Neutrophil (primary cell): ENCODE measurements around the gene SLC4A4.

Experiments used
- H3K27ac ChIP-seq: fragments of 200-600 bp; sonication (generic); 2 replicates; pipeline ENCODE4 v1.5.1; 2016; ENCODE audit warnings: mild to moderate bottlenecking, moderate library complexity
- H3K27me3 ChIP-seq: fragments of 200-600 bp; sonication (generic); 2 replicates; pipeline ENCODE4 v1.6.0; 2016; ENCODE audit warnings: mild to moderate bottlenecking
- H3K36me3 ChIP-seq: fragments of 200-600 bp; sonication (generic); 2 replicates; pipeline ENCODE4 v1.5.1; 2017
- H3K4me1 ChIP-seq, 2 experiments: fragments of 200-600 bp in 1 of 2; sonication (generic) in 1 of 2; 1 replicate in 1 of 2; 2 replicates in 1 of 2; pipeline versions ENCODE4 v1.5.1 to v1.6.1; 2013 to 2016; ENCODE audit warnings: low read depth in 1 of 2, low read length in 1 of 2, mild to moderate bottlenecking in 1 of 2, moderate library complexity in 1 of 2; ENCODE audit not compliant: control insufficient read depth in 1 of 2, insufficient read depth in 1 of 2
- H3K4me3 ChIP-seq, 2 experiments: fragments of 200-600 bp in 1 of 2; sonication (generic) in 1 of 2; 1 replicate in 1 of 2; 2 replicates in 1 of 2; pipeline ENCODE4 v1.5.1; 2013 to 2016; ENCODE audit warnings: low read depth in 1 of 2, low read length in 1 of 2, mild to moderate bottlenecking in 1 of 2, moderate library complexity in 1 of 2
- H3K9me3 ChIP-seq: fragments of 200-600 bp; sonication (generic); 2 replicates; pipeline ENCODE4 v1.5.1; 2016
- CTCF ChIP-seq: fragments of 200-600 bp; sonication (generic); IDR thresholded peaks from 2 replicates; pipeline ENCODE4 v1.5.1; 2016; ENCODE audit warnings: antibody characterized with exemption

The SLC4A4 gene

GRCh38 chr4:71294301-71294700 lies 44.5 kb upstream of the SLC4A4 start:
- Histone ChIP-seq H3K27me3 (peaks cover 4% of the 10 kb centered on the region), H3K9me3 (no peaks in the 10 kb centered on the region), H3K27ac (no peak overlapping the region), H3K4me3 (no peak overlapping the region), H3K4me1 (no peaks in the 10 kb centered on the region), H3K36me3 (no peaks in the 10 kb centered on the region)
- no peak for TF ChIP-seq CTCF

- no peak for TF ChIP-seq CTCF
- H3K4me3 ChIP-seq, result no peak overlapping the region
- no peaks in the 10 kb centered on the region for H3K4me1 ChIP-seq
- H3K27ac ChIP-seq, result no peak overlapping the region
- H3K9me3 ChIP-seq, result no peaks in the 10 kb centered on the region
- H3K27me3 ChIP-seq, result no peaks in the 10 kb centered on the region
- H3K36me3 ChIP-seq, result no peaks in the 10 kb centered on the region
Observed at GRCh38 chr4:71296945-71297344, 41.9 kb upstream of the SLC4A4 start.

- no peak for TF ChIP-seq CTCF
- Histone ChIP-seq H3K4me3 (no peak overlapping the region), H3K9me3 (no peaks in the 10 kb centered on the region)
Observed at GRCh38 chr4:71300362-71300761, 38.5 kb upstream of the SLC4A4 start.

GRCh38 chr4:71300964-71301363 lies 37.9 kb upstream of the SLC4A4 start:
- Histone ChIP-seq H3K27ac (no peak overlapping the region), H3K36me3 (no peaks in the 10 kb centered on the region), H3K27me3 (no peaks in the 10 kb centered on the region), H3K4me1 (no peaks in the 10 kb centered on the region), H3K4me3 (no peak overlapping the region), H3K9me3 (no peaks in the 10 kb centered on the region)
- no peak for TF ChIP-seq CTCF

More at GRCh38 chr4:71300362-71300761, 38.5 kb upstream of the SLC4A4 start:
- Histone ChIP-seq H3K27me3 (no peaks in the 10 kb centered on the region), H3K27ac (no peak overlapping the region), H3K36me3 (no peaks in the 10 kb centered on the region), H3K4me1 (no peaks in the 10 kb centered on the region)

- Histone ChIP-seq H3K4me1 (no peaks in the 10 kb centered on the region), H3K36me3 (no peaks in the 10 kb centered on the region), H3K27ac (no peak overlapping the region), H3K4me3 (no peak overlapping the region), H3K9me3 (no peaks in the 10 kb centered on the region), H3K27me3 (no peaks in the 10 kb centered on the region)
- TF ChIP-seq CTCF, result no peak
Observed at GRCh38 chr4:71303287-71303686, 35.5 kb upstream of the SLC4A4 start.

GRCh38 chr4:71303850-71304249 lies 35.0 kb upstream of the SLC4A4 start:
- H3K9me3 ChIP-seq, result no peaks in the 10 kb centered on the region
- H3K36me3 ChIP-seq, result no peaks in the 10 kb centered on the region
- no peak overlapping the region for H3K27ac ChIP-seq
- no peak for TF ChIP-seq CTCF
- H3K27me3 ChIP-seq, result no peaks in the 10 kb centered on the region
- no peak overlapping the region for H3K4me3 ChIP-seq
- H3K4me1 ChIP-seq, result no peaks in the 10 kb centered on the region
